Amygdala (tissue), 56 donors: ENCODE results near the gene SYNE2.

Experiments used
- DNase-seq, 56 donors: peaks; one replicate each; lab custom pipeline; 2025; lab: John Stamatoyannopoulos, UW

The SYNE2 gene

DNA sequence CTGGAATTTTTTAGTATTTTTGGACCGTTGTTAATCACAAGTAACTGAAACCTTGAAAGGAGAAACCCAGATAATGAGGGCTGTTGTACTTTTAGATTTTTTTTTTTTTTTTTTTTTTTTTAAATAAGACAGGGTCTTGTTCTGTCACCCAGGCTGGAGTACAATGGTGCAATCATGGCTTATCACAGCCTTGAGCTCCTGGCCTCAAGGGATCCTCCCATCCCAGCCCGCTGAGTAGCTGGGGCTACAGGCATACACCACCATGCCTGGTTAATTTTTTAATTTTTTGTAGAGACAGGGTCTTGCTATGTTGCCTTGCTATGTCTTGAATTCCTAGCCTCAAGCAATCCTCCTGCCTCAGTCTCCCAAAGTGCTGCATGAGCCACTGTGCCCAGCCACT, 211.6 kb downstream of the SYNE2 start:
- no peak for DNase-seq

DNA sequence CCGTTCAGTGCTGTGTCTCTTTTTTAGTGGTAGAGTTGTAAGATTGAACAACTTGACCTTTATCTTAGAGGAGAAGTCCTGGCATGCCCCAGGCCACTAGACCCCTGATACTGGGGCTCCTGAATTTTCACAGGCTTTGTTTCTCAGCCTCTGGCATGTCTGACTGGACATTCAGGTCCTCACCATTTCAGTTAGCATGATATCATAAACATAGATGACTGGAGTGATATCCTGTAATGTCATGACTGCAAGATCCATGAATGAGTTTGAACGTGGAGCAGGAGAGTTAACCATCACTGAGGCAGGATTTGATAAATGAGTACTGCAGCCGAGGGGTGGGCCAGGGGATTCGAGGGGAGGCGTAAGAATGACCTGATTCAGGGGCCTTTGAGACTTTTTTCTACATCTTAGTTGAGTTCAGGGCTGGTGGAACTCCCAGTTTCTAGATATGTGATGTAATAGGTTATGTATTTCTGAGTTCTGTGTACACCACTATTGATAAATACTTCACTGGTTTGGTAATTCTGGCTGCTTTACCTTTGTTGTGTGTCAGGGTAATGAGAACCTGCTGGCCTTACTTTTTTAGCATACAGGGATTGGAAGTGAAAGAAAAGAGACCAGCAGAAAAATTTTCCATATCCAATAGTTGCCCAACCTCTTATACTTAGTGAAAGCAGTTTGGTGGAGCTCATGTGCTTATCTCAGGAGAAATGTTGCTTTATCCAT, 217.0 kb downstream of the SYNE2 start:
- DNase-seq: no peak

DNA sequence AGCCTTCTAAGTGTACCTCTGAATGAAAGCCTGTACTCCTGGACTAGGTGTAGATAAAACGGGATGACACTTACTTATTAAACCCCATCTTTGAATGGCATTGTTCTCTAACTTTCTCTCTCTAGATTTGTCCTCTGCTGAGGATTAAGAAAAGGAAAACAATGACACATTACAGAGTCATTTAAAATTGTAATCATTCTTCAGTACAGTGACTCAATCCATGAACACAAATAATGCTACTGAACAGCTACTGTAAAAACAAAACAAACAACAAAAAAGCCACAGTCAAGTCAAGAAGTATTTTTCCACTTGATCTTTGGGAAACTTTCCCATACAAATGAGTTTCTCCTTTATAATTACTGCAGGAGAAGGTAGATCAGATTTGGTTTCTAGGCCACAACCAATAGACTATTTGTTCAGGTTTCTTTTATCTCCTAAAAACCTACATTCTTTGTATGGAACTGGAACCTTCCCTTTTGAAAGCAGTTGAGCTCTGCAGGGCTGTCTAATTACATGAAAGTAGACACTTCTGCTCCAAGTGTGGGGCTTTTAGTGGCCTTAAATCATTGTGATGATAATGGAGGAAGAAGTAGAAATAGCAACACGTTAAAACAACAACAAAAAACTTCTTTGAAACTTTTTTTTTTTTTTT, 222.3 kb downstream of the SYNE2 start:
- DNase-seq: no peak

DNA sequence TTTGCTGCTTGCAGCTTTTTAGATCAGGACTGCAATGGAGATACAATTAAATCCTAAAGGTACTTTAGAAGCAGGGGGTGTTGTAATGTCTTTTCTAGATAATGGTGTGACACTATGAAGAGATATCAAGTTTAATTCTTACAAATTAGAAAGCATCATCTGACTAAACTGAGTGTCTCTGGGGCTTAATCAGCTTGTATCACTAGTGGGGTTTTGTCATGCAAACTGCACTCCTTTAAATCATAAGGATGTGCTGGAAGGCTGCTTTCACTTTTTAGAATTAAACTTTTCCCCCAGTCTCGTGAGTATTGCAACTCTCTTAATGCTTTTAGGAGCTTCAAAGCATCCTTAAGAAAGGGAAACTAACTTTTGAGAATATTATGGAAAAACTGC, 222.8 kb downstream of the SYNE2 start:
- DNase-seq: no peak

DNA sequence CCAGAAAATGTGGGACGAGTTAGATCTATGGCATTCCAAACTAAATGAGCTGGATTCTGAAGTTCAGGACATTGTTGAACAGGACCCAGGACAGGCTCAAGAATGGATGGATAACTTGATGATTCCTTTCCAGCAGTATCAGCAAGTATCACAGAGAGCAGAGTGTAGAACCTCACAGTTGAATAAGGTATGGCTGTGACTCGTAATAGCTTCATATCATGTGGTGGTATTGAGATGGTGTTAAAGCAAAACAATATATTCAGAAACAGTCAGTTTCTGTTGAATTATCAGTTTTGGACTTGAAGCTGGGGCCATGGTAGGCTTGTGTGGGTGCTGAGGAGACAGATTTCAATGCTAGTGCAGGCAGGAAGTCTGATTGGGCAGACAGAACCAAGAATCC, 227.6 kb downstream of the SYNE2 start:
- no peak for DNase-seq

DNA sequence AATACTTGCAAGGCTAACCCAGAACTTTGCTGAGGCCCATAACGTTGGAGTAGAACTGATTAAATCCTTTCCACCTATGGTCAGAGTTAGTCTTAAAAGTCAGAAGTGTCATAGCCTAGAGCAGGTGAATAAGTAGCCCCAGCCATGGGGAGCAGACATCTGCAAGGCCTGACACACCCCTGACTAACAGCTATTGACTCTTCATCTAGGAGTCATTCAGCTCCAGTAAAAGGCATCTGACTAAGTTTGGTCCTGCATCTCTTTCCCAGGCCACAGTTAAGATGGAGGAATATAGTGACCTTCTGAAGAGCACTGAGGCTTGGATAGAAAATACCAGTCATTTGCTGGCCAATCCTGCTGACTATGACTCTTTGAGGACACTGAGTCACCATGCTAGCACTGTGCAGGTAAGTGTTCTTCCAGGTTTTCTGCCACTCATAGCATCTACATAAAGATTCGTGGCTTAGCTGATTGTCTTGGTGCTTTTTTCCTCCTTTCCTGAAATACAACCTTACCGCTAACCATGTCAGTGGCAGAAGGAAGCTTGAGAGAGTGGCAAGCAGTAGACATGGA, 228.5 kb downstream of the SYNE2 start:
- DNase-seq: no peak

DNA sequence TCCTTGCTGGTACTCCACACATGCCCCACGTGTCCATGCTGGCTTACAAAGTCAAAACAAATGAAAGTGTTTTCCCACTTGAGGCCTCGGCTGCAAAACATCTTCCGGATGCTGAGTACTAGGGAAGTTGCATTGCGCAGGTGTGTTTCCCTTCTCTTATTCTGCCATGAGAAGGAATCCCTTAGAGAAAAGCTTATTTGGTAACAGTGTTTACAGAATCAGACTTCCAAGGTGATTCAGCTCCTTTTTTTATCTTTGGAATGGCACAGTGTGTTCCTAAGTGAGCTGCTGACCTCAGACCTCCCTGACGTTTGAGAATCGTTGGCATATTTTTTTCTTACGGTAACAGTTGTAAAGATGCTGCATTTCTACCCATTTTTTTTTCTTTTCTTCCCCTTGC, 230.0 kb downstream of the SYNE2 start:
- DNase-seq: no peak

DNA sequence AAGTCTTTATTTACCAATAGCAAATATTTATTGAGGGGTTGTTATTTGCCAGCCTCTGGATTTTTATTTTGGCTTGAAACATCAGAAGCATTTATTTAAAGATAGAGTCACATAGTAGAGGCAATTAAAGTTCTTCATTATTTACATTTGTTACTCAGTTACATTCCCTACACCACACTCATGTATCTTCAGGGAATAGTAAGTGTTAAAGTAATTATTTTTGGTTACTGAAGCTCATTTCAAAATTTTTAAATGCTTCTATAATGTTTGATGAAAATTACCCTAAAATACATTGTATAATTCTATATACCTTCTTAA, 235.8 kb downstream of the SYNE2 start:
- DNase-seq: no peak

DNA sequence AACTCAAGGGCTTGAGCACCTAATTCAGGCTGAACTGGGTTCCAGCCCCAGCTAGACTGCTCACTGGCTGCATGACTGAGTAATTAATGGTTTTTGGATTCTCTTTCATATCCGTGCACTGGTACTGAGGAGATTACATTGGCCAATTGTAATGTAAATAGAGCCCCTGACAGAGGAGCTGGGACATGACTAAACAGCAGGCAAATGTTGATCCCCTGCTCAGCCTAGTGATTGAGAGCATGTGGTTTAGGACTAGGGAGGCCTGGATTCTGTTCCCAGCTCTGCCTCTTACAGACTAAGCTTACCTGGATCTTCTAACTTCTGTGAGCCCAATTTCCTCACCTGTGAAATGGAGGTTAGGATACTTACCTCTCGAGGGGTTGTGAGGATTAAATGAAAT, 237.1 kb downstream of the SYNE2 start:
- DNase-seq: no peak

DNA sequence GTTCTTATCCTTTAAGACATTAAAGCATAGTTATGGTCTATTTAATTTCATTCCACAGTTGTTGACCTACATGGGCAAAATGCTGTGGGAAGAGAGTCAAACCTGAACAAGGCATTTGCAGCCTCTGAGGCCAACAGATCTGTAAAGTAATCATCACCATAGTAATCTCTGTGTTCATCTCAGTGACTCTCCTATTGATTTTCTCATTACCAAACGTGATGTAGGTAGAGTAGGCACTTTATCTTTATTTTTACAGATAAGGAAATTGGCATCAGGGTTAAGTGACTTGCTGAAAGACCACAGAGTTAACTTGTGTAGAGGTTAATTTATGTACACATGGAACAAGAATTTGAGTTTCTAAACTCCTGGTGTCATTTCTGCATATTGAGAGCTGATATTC, 238.4 kb downstream of the SYNE2 start:
- no peak for DNase-seq

DNA sequence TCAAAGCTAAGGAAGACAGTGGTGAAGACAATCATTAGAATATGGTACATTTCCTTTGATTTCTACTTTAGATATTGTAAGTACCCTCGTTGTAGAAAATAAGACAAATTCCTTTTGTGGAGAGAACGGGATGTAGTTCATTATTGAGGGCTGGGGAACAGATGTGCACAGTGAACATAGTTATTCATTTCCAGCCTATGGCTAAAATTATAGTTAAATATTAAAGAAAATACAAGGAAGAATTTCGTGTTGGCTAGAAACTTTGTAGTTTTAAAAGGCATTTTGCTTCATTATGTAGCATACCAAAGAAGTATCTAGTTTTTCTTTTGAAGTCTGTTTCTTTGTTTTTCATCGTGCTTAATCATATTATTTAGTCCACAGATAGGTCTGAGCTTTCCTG, 239.5 kb downstream of the SYNE2 start:
- DNase-seq: no peak

DNA sequence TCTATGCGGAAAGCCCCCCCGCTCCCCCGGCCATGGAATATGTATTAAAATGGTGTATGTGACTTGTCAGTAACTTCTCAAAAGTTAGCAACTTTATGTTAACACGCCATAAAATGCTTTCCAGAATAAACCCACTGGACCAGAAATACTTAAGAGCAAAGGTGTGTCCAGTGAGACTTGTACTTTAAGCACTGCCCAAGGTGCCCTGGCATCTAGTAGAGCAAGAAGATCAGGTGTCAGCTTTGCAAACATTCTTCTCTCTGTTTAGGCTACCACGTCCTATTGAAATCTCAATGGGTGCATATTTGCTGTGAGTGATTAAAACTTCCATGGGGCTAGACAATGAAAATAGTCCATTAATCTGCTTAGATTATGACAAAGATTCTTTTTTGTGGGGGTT, 240.1 kb downstream of the SYNE2 start:
- DNase-seq: no peak

DNA sequence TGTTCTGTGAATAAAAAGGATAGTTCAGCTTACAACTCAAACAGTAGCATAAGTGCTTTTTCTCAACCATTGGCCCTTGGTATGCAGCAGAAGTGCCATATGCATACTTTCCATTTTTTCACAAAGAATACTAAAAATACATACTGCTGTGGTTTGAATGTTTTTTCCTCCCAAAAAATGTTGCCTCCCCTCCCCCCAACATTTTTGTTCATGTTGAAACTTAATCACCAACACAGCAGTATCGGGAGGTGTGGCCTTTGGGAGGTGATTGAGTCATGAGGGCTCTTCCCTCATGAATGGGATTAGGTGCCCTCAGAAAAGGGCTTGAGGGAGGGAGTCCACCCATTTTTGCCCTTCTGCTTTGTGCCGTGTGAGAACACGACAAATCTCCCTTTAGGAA, 242.8 kb downstream of the SYNE2 start:
- no peak for DNase-seq

DNA sequence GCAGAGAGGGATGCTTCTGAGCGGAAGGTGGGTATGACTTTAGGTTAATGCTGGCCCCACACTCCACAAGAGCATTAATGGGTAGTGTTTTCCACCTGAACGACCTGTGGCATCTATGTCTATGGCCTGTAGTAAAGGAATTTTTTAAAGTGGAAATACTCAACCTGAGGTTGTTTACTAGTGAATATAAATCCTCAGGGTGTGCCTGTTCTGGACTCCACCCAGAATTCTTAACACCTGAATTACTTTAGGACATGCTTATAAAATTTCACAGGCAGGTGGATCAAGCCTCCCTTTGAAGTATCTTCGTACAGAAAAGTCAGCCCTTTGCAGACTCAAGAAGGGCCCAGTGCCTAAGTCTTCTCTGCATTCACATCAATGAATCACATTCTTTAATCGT, 245.3 kb downstream of the SYNE2 start:
- DNase-seq: no peak

DNA sequence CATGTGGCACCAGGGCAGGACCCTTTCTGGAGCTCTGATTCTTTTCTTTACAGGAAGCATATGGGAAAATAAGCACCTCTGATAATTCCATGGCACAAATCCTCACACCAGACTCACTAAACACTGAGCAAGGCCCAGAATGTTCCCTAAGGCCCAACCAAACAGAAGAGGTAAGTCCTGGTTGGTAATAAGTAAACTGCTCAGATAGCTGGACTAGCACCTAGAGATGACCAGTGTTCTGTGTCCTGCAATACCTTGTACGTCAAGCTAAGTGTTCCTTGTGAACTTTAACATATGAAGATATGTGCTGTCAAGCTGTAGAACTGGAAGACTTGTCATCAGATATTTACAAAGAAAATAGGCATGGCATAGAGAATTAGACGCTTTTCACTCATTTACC, 254.6 kb downstream of the SYNE2 start:
- DNase-seq: no peak

DNA sequence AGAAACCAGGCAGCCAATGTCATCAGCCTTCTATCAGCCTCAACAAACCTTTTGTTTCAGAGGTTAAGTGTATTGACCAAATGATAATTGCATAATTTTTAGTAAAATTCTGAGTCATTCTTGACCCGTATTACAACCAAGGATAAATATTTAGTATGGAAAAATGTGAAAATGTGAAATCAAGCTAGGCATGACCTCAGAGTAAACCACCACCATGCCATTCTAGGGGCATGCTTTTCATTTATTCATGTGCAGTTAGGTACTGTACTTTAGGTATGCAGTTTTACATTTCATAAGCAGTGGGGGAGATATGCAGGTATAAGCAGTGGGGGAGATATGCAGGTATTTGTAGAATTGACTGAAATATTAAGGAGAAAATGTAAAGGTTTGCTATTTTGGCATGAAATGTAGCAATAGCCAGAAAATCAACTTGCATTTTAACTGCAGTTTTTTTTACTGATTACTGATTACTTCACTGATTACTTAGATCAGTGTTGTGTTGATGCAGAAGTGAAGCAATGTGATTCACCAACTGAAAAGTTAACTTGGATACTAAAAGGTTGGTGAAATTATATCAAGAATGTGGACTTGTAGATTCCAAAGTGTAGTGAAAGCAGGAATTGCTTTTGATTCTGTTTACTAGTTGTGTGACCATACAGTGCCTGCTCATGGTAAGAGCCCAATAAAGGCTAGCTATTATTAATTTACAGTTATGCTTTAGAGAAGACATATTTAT, 257.2 kb downstream of the SYNE2 start:
- DNase-seq: no peak

DNA sequence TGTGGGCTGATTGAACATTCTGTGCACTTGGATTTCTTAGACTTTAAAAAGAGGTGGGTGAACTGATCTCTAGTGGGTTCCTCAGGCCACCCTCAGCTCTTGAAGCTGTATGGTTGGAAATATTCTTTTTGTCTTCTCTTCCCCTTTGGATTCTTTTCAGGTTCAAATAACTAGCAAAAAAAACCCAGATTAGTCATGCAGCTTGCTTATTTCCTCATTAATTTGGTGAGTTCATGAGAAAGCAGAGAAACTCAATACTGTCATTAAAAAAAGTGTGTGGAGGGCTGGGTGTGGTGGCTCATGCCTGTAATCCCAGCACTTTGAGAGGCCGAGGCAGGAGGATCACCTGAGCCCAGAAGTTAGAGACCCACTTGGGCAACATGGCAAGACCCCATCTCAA, 258.0 kb downstream of the SYNE2 start:
- no peak for DNase-seq

DNA sequence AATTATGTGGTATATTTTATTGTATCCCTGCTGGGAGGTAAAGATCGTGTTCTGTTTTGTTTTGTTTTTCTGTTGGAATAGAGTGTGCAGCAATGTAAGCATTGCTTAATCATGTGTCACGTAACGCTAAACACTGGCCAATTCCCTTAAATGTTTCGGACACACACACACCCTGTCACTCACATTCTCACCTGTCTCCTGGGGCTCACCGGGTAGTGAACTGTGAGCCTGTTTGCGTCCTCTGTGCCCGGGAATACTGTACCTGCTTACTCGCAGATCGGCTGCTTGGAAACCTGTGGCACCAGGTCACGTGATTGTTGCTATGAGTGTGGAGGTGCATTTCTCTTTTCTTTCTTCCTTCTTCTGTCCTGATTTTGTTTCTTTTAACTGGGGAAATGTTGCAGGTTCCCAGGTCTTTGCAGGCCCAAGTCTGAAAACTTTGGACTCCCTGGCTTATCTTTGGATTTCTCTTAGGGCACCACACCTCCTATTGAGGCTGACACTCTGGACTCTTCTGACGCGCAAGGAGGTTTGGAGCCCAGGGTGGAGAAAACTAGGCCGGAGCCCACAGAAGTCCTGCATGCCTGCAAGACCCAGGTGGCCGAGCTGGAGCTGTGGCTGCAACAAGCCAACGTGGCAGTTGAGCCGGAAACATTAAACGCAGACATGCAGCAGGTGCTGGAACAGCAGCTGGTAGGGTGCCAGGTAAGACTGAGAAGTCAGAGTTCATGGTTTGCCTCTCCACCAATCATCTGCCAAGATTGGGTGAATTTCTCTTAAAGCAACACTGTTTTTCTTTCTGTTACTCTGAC, 260.3 kb downstream of the SYNE2 start:
- DNase-seq: no peak

DNA sequence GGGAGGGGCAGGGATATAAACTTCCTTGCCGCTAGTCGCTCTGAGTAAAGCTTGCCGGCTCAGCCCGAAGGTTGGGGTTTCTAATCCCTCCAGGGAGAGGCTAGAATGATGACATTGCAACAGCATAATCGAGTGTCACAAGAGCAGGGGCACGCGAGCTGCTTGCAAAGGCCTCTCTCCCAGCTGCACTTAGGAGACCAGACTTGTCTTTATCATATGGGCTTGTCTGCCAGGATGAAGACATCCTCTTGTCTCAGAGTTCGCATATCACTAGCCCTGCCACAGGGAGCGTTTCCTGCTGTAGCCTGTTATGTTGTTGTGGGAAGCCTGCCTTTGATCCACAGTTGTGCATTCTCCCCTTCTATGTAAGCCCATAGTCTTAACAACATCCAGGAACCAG, 261.4 kb downstream of the SYNE2 start:
- DNase-seq: no peak

DNA sequence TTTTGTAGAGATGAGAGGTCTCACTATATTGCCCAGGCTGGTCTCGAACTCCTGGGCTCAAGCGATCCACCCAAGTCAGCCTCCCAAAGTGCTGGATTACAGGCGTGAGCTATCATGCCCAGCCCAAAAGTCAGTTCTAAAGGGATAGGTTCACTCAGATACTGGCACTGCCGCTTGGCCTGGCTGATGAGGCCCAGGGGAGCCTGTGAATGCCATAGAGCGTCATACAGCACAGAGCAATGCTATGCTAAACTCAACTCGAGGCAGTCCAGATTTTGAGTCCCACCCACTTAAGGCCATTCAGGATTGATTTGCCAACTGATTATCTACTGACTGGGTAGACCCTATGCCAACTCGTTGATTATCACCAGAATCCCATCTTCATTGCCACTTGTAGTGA, 262.0 kb downstream of the SYNE2 start:
- DNase-seq: no peak

DNA sequence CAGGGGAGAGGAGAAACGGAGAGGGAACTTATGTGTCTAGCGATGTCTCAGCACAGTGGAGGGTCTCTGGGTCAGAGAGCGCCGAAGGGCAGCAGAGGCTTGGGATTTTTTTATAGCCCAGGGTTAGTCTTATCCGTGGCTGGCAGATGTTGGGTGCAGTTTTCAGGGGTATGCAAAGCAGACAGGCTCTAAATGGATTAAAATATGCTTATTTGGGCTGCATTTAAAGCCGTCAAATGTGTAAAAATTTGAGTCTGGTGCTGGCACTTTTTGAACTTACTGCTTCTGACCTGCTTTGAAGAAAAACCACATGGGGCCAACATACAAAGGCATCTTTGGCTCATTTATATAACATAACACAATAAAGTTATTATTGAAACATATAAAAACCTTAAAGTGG, 262.6 kb downstream of the SYNE2 start:
- DNase-seq: no peak
